VCaP (cell line): ENCODE data around the gene RETREG1.

Experiments used
- H3K27ac ChIP-seq: fragments of 450-650 bp; 2 replicates; pipeline ENCODE4 v1.5.1; 2017
- TF ChIP-seq, protein P1 (sequence below): fragments of 450-650 bp; conservative IDR thresholded peaks from 2 replicates; pipeline ENCODE4 v1.5.1; 2017; ENCODE audit warnings: mild to moderate bottlenecking, moderate library complexity

Gene RETREG1

GRCh38 chr5:16529306-16529705, 87.5 kb downstream of the RETREG1 start:
- no peak overlapping the region for H3K27ac ChIP-seq
- TF ChIP-seq, protein P1, sequence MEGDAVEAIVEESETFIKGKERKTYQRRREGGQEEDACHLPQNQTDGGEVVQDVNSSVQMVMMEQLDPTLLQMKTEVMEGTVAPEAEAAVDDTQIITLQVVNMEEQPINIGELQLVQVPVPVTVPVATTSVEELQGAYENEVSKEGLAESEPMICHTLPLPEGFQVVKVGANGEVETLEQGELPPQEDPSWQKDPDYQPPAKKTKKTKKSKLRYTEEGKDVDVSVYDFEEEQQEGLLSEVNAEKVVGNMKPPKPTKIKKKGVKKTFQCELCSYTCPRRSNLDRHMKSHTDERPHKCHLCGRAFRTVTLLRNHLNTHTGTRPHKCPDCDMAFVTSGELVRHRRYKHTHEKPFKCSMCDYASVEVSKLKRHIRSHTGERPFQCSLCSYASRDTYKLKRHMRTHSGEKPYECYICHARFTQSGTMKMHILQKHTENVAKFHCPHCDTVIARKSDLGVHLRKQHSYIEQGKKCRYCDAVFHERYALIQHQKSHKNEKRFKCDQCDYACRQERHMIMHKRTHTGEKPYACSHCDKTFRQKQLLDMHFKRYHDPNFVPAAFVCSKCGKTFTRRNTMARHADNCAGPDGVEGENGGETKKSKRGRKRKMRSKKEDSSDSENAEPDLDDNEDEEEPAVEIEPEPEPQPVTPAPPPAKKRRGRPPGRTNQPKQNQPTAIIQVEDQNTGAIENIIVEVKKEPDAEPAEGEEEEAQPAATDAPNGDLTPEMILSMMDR: no peak

DNA sequence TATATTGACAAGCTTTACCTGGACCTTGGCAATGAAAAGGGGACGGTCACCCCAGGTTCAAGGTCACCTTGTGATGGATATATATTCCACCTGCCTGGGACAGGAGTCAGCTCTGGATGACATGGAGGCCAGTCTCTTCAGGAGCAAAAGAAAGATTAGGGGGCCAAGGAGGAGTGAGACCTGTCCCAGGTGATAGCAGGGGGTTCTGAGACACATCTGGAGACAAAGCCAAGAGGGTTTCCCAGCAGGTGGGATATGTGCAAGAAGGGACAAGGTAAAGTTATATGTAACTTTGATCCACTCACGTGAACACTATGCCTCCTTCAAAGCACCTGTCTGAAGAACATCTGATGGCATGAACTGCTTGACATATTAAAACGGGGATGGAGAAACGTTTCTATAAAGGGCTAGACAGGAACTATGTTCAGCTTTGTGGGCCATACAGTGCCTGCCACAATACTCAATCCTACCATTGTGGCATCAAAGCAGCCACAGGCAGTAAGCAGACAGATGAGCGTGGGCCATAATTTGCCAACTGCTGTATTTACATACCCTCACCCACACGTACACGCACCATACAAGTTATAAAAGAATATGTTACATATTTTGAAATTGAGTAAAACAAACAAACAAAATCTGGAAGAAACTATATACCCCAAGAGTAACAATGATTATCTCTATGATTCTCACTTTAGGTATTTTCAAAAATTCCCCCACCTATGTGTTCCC, 88.3 kb downstream of the RETREG1 start:
- H3K27ac ChIP-seq: no peak overlapping the region
- TF ChIP-seq, protein P1: no peak

- H3K27ac ChIP-seq: no peak overlapping the region
- TF ChIP-seq, protein P1: no peak
Observed at GRCh38 chr5:16525651-16526050, 91.1 kb downstream of the RETREG1 start.

DNA sequence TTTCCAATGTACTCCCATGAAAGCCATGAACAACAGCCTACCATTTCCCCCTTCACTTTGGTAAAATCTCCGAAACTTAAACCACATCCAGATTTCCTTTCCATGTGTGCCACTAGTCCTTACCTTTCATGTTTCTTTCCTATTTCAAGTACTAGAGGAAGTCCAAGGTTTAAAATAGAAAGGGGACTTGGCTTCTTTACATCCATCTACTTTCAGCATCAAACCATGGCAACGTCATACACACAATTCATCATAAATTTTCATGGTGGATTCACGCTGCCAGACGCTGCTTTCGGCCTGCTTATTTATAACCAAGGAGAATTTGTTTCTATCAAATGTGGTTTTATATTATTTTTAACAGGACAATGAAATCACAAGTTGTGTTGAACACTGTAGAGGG, 92.5 kb downstream of the RETREG1 start:
- TF ChIP-seq, protein P1: no peak
- no peak overlapping the region; the same call in 1 of the 2 replicates for H3K27ac ChIP-seq

- TF ChIP-seq, protein P1: no peak
- peak overlapping the region; percentile 97 for H3K27ac ChIP-seq
Observed at GRCh38 chr5:16521521-16522483, 95.0 kb downstream of the RETREG1 start.

DNA sequence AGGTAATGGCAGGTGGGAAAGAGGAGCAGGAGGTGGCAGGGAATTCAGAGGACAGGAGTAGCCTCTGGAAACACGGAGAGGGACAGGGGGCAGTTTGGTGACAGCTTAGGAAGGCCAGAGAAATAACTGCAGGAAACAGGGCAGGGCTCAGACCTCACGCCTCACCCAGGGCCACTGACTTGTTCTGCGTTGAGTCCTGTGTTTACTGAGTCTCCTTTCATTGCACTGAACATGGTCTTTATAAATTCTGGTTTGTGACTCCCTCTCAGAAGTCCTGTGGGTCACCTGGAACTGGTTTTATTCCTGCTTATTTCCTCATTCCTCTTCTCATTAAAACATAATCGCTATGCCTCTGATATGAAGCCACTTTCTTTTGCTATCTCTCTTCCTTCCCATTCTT, 96.0 kb downstream of the RETREG1 start:
- H3K27ac ChIP-seq: peak overlapping the region; percentile 97
- TF ChIP-seq, protein P1: no peak

DNA sequence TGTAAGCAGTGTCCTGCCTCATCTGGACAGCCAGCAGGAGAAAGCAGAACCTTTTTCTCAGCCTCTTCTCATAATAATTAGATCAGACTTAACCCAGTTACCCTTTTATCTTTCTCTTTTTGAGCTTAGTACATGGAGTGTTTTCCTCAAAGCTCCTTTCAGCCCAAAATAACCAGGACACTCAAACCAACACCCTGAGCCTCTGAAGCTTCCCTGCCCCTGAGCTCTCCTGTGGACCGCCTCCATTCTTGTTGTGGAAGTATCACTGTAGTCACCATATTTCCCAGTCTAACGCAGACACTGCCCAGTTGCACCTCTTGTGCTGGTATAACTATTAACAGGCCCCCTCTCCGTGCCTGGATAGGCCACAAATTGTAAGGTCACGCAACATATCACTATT, 97.4 kb downstream of the RETREG1 start:
- peak overlapping the region; percentile 97 for H3K27ac ChIP-seq
- TF ChIP-seq, protein P1: no peak
